Psoas muscle (tissue), 8 donors: Measurements from ENCODE around the gene GTF2H4. TPM values are rescaled to one million over a fixed set of nuclear protein-coding genes. Genes with fewer than 3 reads are reported as not detected.
"Not testable (repeated sequence)": the region's sequence is repeated elsewhere in the genome, so short reads cannot be mapped to it uniquely, and the experiment has no call there.

Source experiments
- ATAC-seq, 4 donors: fragments of 200-7000 bp; cut with Tn5 transposase; one replicate each; pipeline ENCODE4 v1.9.1; 2020; ENCODE audit warnings: moderate library complexity in 3 of 4, mild to moderate bottlenecking in 2 of 4
- DNase-seq, 2 donors: peaks; one replicate each; pipeline ENCODE4 v3.0.0-alpha.2; 2020
- H3K27ac ChIP-seq: fragments of 200-600 bp; one replicate; pipeline ENCODE4 v1.8.0; 2022
- H3K27me3 ChIP-seq, 3 donors: fragments of 200-600 bp in 1 of 3; one replicate each; pipeline versions ENCODE4 v1.6.1 to v1.8.0; 2013 to 2022; ENCODE audit warnings: low read length in 2 of 3, mild to moderate bottlenecking in 2 of 3, moderate library complexity in 1 of 3; ENCODE audit not compliant: insufficient read depth in 3 of 3
- H3K36me3 ChIP-seq, 2 donors: fragments of 200-600 bp in 1 of 2; one replicate each; pipeline versions ENCODE4 v1.6.1 to v1.8.0; 2013 to 2022; ENCODE audit warnings: low read depth in 1 of 2, mild to moderate bottlenecking in 1 of 2, moderate library complexity in 1 of 2; ENCODE audit not compliant: insufficient read depth in 1 of 2
- H3K4me1 ChIP-seq: fragments of 200-600 bp; one replicate; pipeline ENCODE4 v1.8.0; 2022
- H3K4me3 ChIP-seq: fragments of 200-600 bp; one replicate; pipeline ENCODE4 v1.8.0; 2022; ENCODE audit warnings: mild to moderate bottlenecking
- H3K9me3 ChIP-seq: fragments of 200-600 bp; one replicate; pipeline ENCODE4 v1.8.0; 2022
- WGBS, 3 donors: extraction: QIAGEN DNeasy Blood & Tissue Kit; methylation state at CpG; one replicate each; pipeline versions ENCODE4 v1.1.6 to v1.1.7; 2013; 5-methylcytosine and 5-hydroxymethylcytosine counted together
- intact Hi-C, 2 donors: fragments of 100-400 bp; cut with DNase I; formaldehyde crosslinking; loops; one replicate each; pipeline versions ENCODE4 v1.11.0 to v1.14.2; 2022
- polyA plus RNA-seq, 3 donors: library from polyadenylated mRNA; stranded (reverse); fragments of 200-250 nt; gene quantifications; one replicate each; pipeline ENCODE4 v1.2.3, GENCODE V29; 2013
- total RNA-seq, 4 donors: library from RNA; stranded (reverse); fragmentation: NEBNext Ultra II Directional in 2 of 4; extraction: Animal tissue kit (Norgen Biotek cat#: 25700) in 2 of 4; gene quantifications; one replicate each; pipeline versions ENCODE4 v1.2.1 to v1.2.4, GENCODE V29; 2021 to 2023
- TF ChIP-seq, protein P1 (sequence below): fragments of 200-600 bp; IDR thresholded peaks from one replicate; pipeline ENCODE4 v1.8.0; 2022; ENCODE audit warnings: antibody characterized with exemption
- donor health status: healthy with polysubstance abuse.
- donor health status: DM: no; HTN: no; CAD: no; lungs with moderate emphysema.
- donor health status: Bipolar disorder and iron deficiency.
- donor health status: healthy.
- donor health status: DM: yes; HTN: yes; CAD: no.
- donor health status: DM: no; HTN: no; CAD: no.
- donor health status: DM: no; HTN: no; CAD: no.
- donor health status: DM: yes; HTN: yes; CAD: no.

GTF2H4 gene
- total and polyA plus RNA-seq, 7 donors: 13.3 to 30.8 (median 18.9) TPM

DNA sequence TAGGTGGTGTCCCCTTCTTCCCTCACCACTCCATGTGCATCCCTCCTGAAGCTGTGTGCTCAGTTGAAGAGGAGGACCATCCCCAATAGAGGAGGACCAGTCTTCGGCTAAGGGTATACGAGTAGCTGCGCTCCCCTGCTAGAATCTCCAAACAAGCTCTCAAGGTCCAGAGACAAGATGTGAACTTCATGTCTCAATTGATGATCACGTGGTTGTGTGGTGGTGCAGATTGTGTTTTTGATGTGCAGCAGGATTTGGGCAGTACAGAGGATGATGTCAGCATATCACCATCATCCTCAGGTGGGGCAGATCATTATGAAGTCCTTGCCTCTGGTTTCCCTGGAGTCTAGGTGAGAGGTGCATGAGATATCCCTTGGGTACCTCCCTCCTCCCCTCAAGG is 43.7 kb upstream of the GTF2H4 start:
- H3K27me3 ChIP-seq: no peaks in the 10 kb centered on the region
- no peaks in the 10 kb centered on the region for H3K36me3 ChIP-seq
- intact Hi-C loops: no loop called here
- H3K4me3 ChIP-seq: no peak overlapping the region
- no peak overlapping the region for H3K27ac ChIP-seq
- peaks cover 9% of the 10 kb centered on the region for H3K9me3 ChIP-seq
- TF ChIP-seq, protein P1, sequence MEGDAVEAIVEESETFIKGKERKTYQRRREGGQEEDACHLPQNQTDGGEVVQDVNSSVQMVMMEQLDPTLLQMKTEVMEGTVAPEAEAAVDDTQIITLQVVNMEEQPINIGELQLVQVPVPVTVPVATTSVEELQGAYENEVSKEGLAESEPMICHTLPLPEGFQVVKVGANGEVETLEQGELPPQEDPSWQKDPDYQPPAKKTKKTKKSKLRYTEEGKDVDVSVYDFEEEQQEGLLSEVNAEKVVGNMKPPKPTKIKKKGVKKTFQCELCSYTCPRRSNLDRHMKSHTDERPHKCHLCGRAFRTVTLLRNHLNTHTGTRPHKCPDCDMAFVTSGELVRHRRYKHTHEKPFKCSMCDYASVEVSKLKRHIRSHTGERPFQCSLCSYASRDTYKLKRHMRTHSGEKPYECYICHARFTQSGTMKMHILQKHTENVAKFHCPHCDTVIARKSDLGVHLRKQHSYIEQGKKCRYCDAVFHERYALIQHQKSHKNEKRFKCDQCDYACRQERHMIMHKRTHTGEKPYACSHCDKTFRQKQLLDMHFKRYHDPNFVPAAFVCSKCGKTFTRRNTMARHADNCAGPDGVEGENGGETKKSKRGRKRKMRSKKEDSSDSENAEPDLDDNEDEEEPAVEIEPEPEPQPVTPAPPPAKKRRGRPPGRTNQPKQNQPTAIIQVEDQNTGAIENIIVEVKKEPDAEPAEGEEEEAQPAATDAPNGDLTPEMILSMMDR: no peak
- ATAC-seq: no peak
- H3K4me1 ChIP-seq: no peaks in the 10 kb centered on the region
- no peak for DNase-seq
- 79 to 91% (median 79%) methylated on average over 4 of the region's 4 CpGs for WGBS, 3 donors

GRCh38 chr6:30869241-30869749 is 38.7 kb upstream of the GTF2H4 start:
- WGBS, 3 donors: 75 to 79% (median 78%) methylated on average over 12 of the region's 12 CpGs
- intact Hi-C loops: not testable (repeated sequence)

DNA sequence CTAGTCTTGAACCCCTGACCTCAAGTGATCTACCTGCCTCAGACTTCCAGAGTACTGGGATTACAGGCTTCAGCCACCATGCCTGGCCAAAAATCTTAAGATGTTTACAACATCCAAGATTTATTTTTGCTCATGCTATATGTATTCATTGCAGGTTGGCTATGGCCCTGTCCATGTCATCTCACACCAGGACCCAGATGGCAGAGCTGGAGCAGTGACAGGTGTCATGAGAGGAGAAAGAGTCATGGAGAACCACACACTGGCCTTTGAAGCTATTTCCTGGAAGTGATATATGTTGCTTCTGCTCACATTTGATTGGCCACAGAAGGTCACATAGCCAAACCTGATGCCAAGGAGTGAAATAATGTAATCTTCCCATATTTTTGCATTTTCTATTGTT is 37.5 kb upstream of the GTF2H4 start:
- Histone ChIP-seq H3K4me1 (no peaks in the 10 kb centered on the region), H3K36me3 (no peaks in the 10 kb centered on the region), H3K4me3 (no peak overlapping the region), H3K27ac (no peak overlapping the region), H3K9me3 (peaks cover 9% of the 10 kb centered on the region), H3K27me3 (no peaks in the 10 kb centered on the region)
- TF ChIP-seq, protein P1: no peak
- ATAC-seq (no peak), DNase-seq (no peak)
- intact Hi-C loops: no loop called here

More at GRCh38 chr6:30869241-30869749, 38.7 kb upstream of the GTF2H4 start:
- H3K9me3 ChIP-seq, ATAC-seq, H3K27ac ChIP-seq, DNase-seq, H3K4me3 ChIP-seq, H3K36me3 ChIP-seq, H3K4me1 ChIP-seq, H3K27me3 ChIP-seq: not testable (repeated sequence)

- Histone ChIP-seq H3K27ac (no peak overlapping the region), H3K27me3 (no peaks in the 10 kb centered on the region), H3K9me3 (peaks cover 9% of the 10 kb centered on the region), H3K36me3 (no peaks in the 10 kb centered on the region), H3K4me1 (peaks cover 9% of the 10 kb centered on the region), H3K4me3 (no peak overlapping the region)
- 79 to 85% (median 84%) methylated on average over 4 of the region's 4 CpGs for whole genome bisulfite sequencing, 3 donors
- ATAC-seq: no peak
- intact Hi-C loops: no loop called here
- TF ChIP-seq, protein P1: no peak
- no peak for DNase-seq
Observed at GRCh38 chr6:30871592-30872183, 36.3 kb upstream of the GTF2H4 start.

DNA sequence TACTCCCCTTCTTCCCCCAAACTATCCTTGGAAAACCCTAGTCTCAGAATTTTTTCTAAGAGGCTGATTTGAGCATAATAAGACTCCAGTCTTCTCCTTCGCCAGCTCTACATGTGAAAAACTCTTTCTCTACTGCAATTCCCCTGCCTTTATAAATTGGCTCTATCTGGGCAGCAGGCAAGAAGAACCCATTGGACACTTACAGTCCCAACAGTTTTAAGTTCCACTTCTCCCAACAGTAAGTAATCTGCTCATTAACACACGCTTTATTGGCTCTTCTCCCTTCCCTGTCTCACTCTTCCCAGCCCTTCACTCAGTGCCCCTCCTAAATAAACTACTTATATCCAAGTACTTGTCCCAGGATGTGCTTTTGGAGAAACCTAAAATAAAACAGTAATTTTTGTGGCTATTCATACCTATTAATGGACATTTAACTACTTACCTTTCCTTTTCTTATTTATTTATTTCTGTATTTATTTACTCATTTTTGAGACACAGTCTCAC is 34.8 kb upstream of the GTF2H4 start:
- Histone ChIP-seq H3K27me3 (no peaks in the 10 kb centered on the region), H3K4me1 (peaks cover 23% of the 10 kb centered on the region), H3K4me3 (no peak overlapping the region), H3K27ac (no peak overlapping the region), H3K36me3 (no peaks in the 10 kb centered on the region), H3K9me3 (peaks cover 5% of the 10 kb centered on the region)
- TF ChIP-seq, protein P1: no peak
- WGBS, 3 donors: 92 to 98% (median 93%) methylated on average over 2 of the region's 2 CpGs
- ATAC-seq (no peak), DNase-seq (no peak)
- intact Hi-C loops: no loop called here

GRCh38 chr6:30873795-30874194 is 34.2 kb upstream of the GTF2H4 start:
- 80 to 94% (median 91%) methylated on average over 3 of the region's 3 CpGs for WGBS, 3 donors
- H3K4me3 ChIP-seq, H3K9me3 ChIP-seq, H3K27ac ChIP-seq, intact Hi-C loops, H3K36me3 ChIP-seq, ATAC-seq, H3K27me3 ChIP-seq, DNase-seq: not testable (repeated sequence)
- peaks cover 28% of the 10 kb centered on the region for H3K4me1 ChIP-seq
